DOHH2 (cell line): Measurements from ENCODE around the gene CPSF7.

ENCODE experiments used
- H3F3A ChIP-seq: fragments of 200-600 bp; sonication (generic), shearing (Covaris generic); 2 replicates; pipeline ENCODE4 v1.6.0; 2016; ENCODE audit warnings: antibody characterized with exemption, mild to moderate bottlenecking; ENCODE audit not compliant: control insufficient read depth, insufficient read depth
- H3K27ac ChIP-seq: fragments of 200-600 bp; sonication (generic); 2 replicates; pipeline ENCODE4 v1.5.1; 2014; ENCODE audit warnings: low read depth, mild to moderate bottlenecking, low read length, moderate library complexity
- H3K27me3 ChIP-seq: fragments of 200-600 bp; sonication (generic); 2 replicates; pipeline ENCODE4 v1.6.1; 2014; ENCODE audit warnings: mild to moderate bottlenecking, low read length, mixed read lengths; ENCODE audit not compliant: control insufficient read depth
- H3K36me3 ChIP-seq: fragments of 200-600 bp; sonication (generic); 2 replicates; pipeline ENCODE4 v1.6.1; 2014; ENCODE audit warnings: mild to moderate bottlenecking, low read length, moderate library complexity, mixed read lengths; ENCODE audit not compliant: control insufficient read depth
- H3K4me1 ChIP-seq: fragments of 200-600 bp; sonication (generic); 2 replicates; pipeline ENCODE4 v1.6.1; 2014; ENCODE audit warnings: mild to moderate bottlenecking, low read length, mixed read lengths; ENCODE audit not compliant: control insufficient read depth
- H3K4me2 ChIP-seq: fragments of 200-600 bp; sonication (generic); 2 replicates; pipeline ENCODE4 v1.6.0; 2014; ENCODE audit warnings: mild to moderate bottlenecking, low read length, moderate library complexity
- H3K4me3 ChIP-seq: fragments of 200-600 bp; sonication (generic); 2 replicates; pipeline ENCODE4 v1.5.1; 2014; ENCODE audit warnings: mild to moderate bottlenecking, low read length, mixed read lengths
- H3K79me2 ChIP-seq: fragments of 200-600 bp; sonication (generic); 2 replicates; pipeline ENCODE4 v1.6.1; 2014; ENCODE audit warnings: mild to moderate bottlenecking, low read length, mixed read lengths; ENCODE audit not compliant: control insufficient read depth
- H3K9me2 ChIP-seq: fragments of 200-600 bp; sonication (generic); replicated peaks from 2 replicates; pipeline ENCODE4 v1.6.1; 2014; ENCODE audit warnings: mild to moderate bottlenecking, low read length, mixed read lengths; ENCODE audit not compliant: control insufficient read depth
- H3K9me3 ChIP-seq: fragments of 200-600 bp; sonication (generic); 2 replicates; pipeline ENCODE4 v1.6.1; 2014; ENCODE audit warnings: antibody characterized with exemption, low read length, mixed read lengths; ENCODE audit not compliant: control insufficient read depth, insufficient read depth
- H4K20me1 ChIP-seq: fragments of 200-600 bp; sonication (generic); 2 replicates; pipeline ENCODE4 v1.6.0; 2014; ENCODE audit warnings: low read depth, mild to moderate bottlenecking, antibody characterized with exemption, low read length, moderate library complexity; ENCODE audit not compliant: control insufficient read depth, insufficient read depth
- EZH2phosphoT487 ChIP-seq: fragments of 200-600 bp; sonication (generic); IDR thresholded peaks from 2 replicates; pipeline ENCODE4 v1.6.1; 2017; ENCODE audit warnings: borderline replicate concordance, mild to moderate bottlenecking, antibody characterized with exemption, low read length, moderate library complexity, mixed read lengths
- TF ChIP-seq, protein P1 (sequence below): fragments of 200-600 bp; sonication (generic); IDR thresholded peaks from one replicate; pipeline ENCODE4 v1.5.1; 2014; ENCODE audit warnings: antibody characterized with exemption, mild to moderate bottlenecking, low read depth, low read length; ENCODE audit not compliant: poor library complexity, severe bottlenecking

Gene CPSF7

DNA sequence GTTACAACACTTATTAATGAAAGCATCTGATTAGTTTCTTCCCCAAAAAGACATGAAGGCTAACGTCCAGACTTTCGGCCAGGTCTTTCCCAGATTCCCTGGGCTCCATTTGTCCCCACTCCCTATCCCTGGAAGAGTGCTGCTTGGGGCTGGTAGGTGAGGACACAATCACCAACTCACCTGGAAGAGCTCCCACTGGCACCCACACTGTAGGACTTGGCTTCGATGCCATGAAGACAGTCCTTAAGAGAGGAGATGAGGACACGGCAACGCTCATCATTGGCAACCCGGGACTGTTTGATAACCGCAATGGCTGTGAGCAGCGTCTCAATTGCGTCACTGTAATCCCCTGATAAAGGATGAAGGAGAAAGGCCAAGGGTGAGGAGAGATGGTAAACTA, 18.2 kb downstream of the CPSF7 start:
- TF ChIP-seq, protein P1, sequence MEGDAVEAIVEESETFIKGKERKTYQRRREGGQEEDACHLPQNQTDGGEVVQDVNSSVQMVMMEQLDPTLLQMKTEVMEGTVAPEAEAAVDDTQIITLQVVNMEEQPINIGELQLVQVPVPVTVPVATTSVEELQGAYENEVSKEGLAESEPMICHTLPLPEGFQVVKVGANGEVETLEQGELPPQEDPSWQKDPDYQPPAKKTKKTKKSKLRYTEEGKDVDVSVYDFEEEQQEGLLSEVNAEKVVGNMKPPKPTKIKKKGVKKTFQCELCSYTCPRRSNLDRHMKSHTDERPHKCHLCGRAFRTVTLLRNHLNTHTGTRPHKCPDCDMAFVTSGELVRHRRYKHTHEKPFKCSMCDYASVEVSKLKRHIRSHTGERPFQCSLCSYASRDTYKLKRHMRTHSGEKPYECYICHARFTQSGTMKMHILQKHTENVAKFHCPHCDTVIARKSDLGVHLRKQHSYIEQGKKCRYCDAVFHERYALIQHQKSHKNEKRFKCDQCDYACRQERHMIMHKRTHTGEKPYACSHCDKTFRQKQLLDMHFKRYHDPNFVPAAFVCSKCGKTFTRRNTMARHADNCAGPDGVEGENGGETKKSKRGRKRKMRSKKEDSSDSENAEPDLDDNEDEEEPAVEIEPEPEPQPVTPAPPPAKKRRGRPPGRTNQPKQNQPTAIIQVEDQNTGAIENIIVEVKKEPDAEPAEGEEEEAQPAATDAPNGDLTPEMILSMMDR = no peak
- no peak for TF ChIP-seq EZH2phosphoT487
- H3K9me3 ChIP-seq = no peaks in the 10 kb centered on the region

DNA sequence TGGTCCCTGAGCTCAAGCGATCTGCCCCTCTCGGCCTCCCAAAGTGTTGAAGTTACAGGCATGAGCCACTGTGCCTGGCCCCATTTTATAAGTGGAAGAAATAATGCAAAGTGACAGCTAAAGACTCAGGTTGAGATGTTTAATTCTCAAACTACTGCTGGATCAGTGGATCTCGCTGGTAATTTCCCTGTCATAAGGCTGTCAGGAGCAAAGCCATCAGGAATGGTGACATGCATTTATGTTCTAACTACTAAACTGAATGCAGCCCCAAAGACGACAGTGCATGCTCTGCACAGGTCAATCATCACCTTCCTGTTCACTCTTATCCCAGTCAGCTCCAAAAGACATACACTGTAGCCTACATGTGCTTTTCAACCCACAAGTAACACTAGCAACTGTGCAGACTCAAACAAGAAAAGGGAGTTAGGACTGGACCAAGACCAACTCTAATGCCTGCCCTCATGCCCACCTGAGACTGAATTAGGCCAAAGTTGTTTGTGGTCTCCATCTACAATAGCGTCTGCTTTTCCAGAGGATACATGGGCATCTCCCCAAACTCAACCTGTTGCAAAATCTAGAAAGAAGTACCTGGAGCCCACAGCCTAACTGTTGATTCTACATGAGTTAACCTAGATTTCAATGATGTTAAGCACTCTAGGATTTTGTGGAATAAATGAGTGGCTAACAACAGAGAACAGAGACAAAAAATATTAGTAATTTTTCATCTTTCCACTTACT, 22.6 kb downstream of the CPSF7 start:
- TF ChIP-seq EZH2phosphoT487 = no peak
- TF ChIP-seq, protein P1 = no peak
- no peak overlapping the region for H3K4me3 ChIP-seq
- 0 out of 2 replicates have a peak, but pooled peaks cover 4% of the 10 kb centered on the region for H4K20me1 ChIP-seq
- H3K9me2 ChIP-seq = no peaks in the 10 kb centered on the region
- no peak overlapping the region for H3K27ac ChIP-seq
- H3K79me2 ChIP-seq = 0 out of 2 replicates have a peak, but pooled peaks cover 3% of the 10 kb centered on the region
- H3F3A ChIP-seq = peaks cover 18% of the 10 kb centered on the region
- H3K9me3 ChIP-seq = no peaks in the 10 kb centered on the region
- H3K27me3 ChIP-seq = no peaks in the 10 kb centered on the region
- H3K36me3 ChIP-seq = peaks cover 96% of the 10 kb centered on the region
- H3K4me1 ChIP-seq = no peaks in the 10 kb centered on the region
- no peak overlapping the region for H3K4me2 ChIP-seq

More for the DNA sequence above, 18.2 kb downstream of the CPSF7 start:
- Histone ChIP-seq H3K79me2 (peaks cover 11% of the 10 kb centered on the region), H4K20me1 (0 out of 2 replicates have a peak, but pooled peaks cover 4% of the 10 kb centered on the region), H3K4me1 (no peaks in the 10 kb centered on the region), H3K27ac (no peak overlapping the region), H3K27me3 (no peaks in the 10 kb centered on the region), H3K4me3 (no peak overlapping the region), H3K36me3 (peaks cover 97% of the 10 kb centered on the region), H3K4me2 (no peak overlapping the region), H3F3A (0 out of 2 replicates have a peak, but pooled peaks cover 6% of the 10 kb centered on the region), H3K9me2 (no peaks in the 10 kb centered on the region)

DNA sequence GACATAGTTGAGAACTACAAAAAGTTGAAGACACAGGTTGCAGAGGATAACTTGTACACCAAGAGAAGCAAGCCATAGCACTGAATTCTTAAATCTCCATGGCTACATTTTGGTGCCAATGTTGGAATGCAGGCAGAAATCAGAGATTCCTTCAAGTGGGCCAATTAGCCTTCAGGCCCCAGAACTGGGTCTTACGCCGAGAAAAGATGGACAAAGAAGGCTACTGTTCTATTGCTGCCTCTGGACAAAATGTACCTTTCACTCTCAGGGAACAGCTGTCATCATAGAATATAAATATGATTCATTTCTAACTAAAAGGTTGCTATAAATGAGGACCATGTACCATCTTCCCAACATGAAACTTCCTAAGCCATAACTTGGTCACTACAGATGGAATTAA, 23.7 kb downstream of the CPSF7 start:
- TF ChIP-seq, protein P1 = no peak
- TF ChIP-seq EZH2phosphoT487 = no peak
- Histone ChIP-seq H3K4me3 (no peak overlapping the region), H3K9me2 (no peaks in the 10 kb centered on the region), H3K36me3 (peaks cover 95% of the 10 kb centered on the region), H3K27me3 (no peaks in the 10 kb centered on the region), H3K4me2 (no peak overlapping the region), H3K79me2 (no peaks in the 10 kb centered on the region), H3K4me1 (no peaks in the 10 kb centered on the region), H4K20me1 (0 out of 2 replicates have a peak, but pooled peaks cover 4% of the 10 kb centered on the region), H3K9me3 (no peaks in the 10 kb centered on the region), H3K27ac (no peak overlapping the region), H3F3A (peaks cover 25% of the 10 kb centered on the region)
